Measurements from ENCODE around the gene ACACA.
"Not testable (repeated sequence)": the region's sequence is repeated elsewhere in the genome, so short reads cannot be mapped to it uniquely, and the experiment has no call there.

The ACACA gene

GRCh38 chr17:37160944-37161343 lies 245.7 kb downstream of the ACACA start:
- Mint-ChIP-seq H3K36me3 (ENCODE audit: low read depth) (peaks cover 24% of the 10 kb centered on the region), H3K27me3 (ENCODE audit: low read depth) (no peaks in the 10 kb centered on the region), H3K27ac (no peak overlapping the region), H3K4me1 (ENCODE audit: low read depth) (peaks cover 5% of the 10 kb centered on the region), H3K4me3 (no peak overlapping the region), H3K9me3 (no peaks in the 10 kb centered on the region)

DNA sequence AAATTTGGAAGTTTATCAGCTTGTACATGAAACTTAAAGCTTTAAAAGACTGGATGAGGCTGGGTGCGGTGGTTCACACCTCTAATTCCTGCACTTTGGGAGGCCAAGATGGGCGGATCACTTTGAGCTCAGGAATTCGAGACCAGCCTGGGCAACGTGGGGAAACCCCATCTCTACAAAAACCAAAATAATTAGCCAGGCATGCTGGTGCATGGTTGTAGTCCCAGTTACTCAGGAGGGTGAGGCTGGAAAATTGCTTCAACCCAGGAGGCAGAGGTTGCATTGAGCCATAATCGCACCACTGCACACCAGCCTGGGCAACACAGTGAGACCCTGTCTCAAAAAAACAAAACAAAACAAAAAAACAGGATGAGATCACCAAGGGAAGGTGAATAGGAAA lies 248.3 kb downstream of the ACACA start:
- H3K4me1 Mint-ChIP-seq (ENCODE audit: low read depth): peaks cover 5% of the 10 kb centered on the region
- H3K27me3 Mint-ChIP-seq (ENCODE audit: low read depth): no peaks in the 10 kb centered on the region
- H3K9me3 Mint-ChIP-seq: no peaks in the 10 kb centered on the region
- H3K27ac Mint-ChIP-seq: no peak overlapping the region
- peaks cover 26% of the 10 kb centered on the region for H3K36me3 Mint-ChIP-seq (ENCODE audit: low read depth)
- H3K4me3 Mint-ChIP-seq: no peak overlapping the region

GRCh38 chr17:37148156-37148555 lies 258.5 kb downstream of the ACACA start:
- Mint-ChIP-seq H3K9me3 (no peaks in the 10 kb centered on the region), H3K27ac (no peak overlapping the region), H3K4me3 (no peak overlapping the region), H3K4me1 (ENCODE audit: low read depth) (peaks cover 16% of the 10 kb centered on the region), H3K27me3 (ENCODE audit: low read depth) (no peaks in the 10 kb centered on the region), H3K36me3 (ENCODE audit: low read depth) (peaks cover 12% of the 10 kb centered on the region)

GRCh38 chr17:37147301-37147812 lies 259.3 kb downstream of the ACACA start:
- H3K27ac Mint-ChIP-seq: peak overlapping the region; percentile 29
- H3K27me3 Mint-ChIP-seq (ENCODE audit: low read depth): no peaks in the 10 kb centered on the region
- peak overlapping the region; percentile 16 for H3K4me3 Mint-ChIP-seq
- H3K9me3 Mint-ChIP-seq: no peaks in the 10 kb centered on the region
- peaks cover 14% of the 10 kb centered on the region for H3K36me3 Mint-ChIP-seq (ENCODE audit: low read depth)
- peaks cover 16% of the 10 kb centered on the region for H3K4me1 Mint-ChIP-seq (ENCODE audit: low read depth)

DNA sequence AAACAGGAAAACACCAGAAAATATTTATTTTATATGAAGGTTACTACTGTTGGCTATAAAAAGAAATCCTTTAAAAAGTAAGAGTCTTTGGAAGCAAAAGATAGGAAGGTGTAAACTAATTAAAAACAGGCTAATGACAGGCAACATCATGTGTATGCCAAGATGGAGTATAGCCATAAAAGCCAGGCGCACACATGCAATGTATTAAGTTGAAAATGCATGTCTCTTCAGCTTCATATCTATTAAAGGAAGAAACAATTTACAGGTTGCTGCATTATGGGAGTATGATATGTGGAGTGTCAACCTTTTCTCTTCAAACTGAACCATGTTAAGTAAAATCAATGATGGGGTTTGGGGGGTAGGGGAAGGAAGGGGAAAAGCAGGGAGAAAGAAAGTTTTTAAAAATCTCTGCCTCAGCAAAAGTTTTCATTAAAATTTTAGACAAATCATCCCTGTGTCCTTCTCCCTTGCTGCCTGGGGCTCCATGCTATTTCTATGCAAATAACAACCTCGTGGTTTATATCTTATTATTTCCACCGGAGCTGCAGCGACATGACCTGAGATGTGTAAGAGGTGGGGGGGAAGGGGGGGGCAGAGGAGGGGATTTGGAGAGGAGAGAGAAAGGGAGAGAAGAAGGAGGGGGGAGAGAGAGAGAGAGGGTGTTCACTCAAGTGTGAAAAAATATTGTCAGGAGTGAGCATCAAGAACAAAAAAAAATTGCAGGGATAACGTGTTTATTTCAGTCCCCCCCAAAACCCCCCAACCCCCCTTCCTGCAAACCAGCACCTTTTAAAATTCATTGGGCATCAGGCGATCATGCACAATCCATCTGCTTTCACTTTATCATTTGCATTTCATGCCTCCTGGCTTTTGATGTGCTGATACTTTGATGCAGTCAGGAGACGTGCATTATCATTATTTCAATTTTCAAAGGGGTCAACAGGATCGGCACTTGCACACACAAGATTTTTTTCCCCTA lies 260.3 kb downstream of the ACACA start:
- Mint-ChIP-seq H3K27ac (no peak overlapping the region), H3K27me3 (ENCODE audit: low read depth) (no peaks in the 10 kb centered on the region), H3K4me1 (ENCODE audit: low read depth) (peaks cover 16% of the 10 kb centered on the region), H3K9me3 (no peaks in the 10 kb centered on the region), H3K36me3 (ENCODE audit: low read depth) (peaks cover 19% of the 10 kb centered on the region), H3K4me3 (no peak overlapping the region)

DNA sequence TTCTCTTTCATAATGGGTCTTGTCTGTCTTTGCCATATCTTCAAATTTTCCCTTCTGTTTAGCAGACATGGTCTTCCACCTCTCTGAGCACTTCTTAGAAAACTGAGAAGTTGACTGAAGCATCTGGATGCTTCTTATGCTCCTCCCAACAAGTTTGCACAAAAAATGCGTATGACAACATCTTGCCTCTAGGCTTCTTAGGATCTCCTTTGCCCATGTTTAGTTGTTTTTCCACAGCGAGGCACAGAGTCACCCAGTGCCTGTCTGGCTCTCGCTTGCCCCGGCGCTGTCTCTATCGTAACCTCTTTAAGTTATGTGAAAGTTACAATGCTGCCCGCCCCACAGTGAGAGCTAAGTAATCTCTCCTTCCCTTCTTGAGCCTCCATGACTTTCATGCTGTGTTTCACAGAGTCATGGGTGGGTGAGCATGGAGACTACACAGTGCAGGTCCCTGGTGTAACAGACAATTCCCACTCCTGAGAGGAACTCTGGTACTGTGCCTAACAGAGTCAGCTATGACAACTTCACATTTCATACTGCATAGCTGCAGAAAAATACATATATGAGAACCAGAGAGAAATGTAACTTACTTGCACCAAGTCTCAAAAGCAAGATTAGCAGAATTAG lies 262.4 kb downstream of the ACACA start:
- Mint-ChIP-seq H3K4me3 (no peak overlapping the region), H3K4me1 (ENCODE audit: low read depth) (peaks cover 16% of the 10 kb centered on the region), H3K27ac (no peak overlapping the region), H3K9me3 (no peaks in the 10 kb centered on the region), H3K36me3 (ENCODE audit: low read depth) (peaks cover 19% of the 10 kb centered on the region), H3K27me3 (ENCODE audit: low read depth) (no peaks in the 10 kb centered on the region)

GRCh38 chr17:37143558-37143957 lies 263.1 kb downstream of the ACACA start:
- H3K4me3 Mint-ChIP-seq; H3K27me3 Mint-ChIP-seq (ENCODE audit: low read depth); H3K9me3 Mint-ChIP-seq; H3K27ac Mint-ChIP-seq: not testable (repeated sequence)
- Mint-ChIP-seq H3K36me3 (ENCODE audit: low read depth) (peaks cover 19% of the 10 kb centered on the region), H3K4me1 (ENCODE audit: low read depth) (peaks cover 16% of the 10 kb centered on the region)

DNA sequence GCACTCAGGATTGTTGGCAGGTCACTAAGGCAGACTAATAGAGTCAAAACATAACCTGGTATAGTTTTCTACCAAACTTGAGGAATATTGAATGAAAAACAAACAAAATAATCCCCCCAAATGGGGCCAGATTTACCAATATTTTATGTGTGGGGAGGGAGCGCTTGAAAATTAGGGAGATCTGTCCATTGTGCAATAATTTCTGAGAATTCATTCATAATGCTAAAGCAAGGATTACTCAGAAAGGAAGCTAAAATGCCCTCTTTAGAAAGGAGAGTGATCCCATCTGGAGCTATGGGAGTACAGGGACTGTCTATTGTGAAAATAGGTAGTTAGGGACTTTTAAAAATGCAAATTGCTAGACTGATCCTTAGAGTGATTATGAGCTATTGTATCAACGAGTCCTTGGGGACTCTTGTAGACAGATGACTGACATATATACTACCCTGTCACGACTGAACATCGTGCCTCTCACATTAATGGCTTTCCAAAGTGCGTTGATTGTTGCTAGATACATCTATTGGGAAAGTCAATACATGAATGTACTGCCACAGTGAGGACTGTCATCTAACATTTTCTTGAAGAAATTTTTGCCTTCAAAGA lies 264.2 kb downstream of the ACACA start:
- Mint-ChIP-seq H3K27ac (no peak overlapping the region), H3K4me3 (no peak overlapping the region), H3K4me1 (ENCODE audit: low read depth) (peaks cover 16% of the 10 kb centered on the region), H3K9me3 (no peaks in the 10 kb centered on the region), H3K36me3 (ENCODE audit: low read depth) (peaks cover 19% of the 10 kb centered on the region), H3K27me3 (ENCODE audit: low read depth) (no peaks in the 10 kb centered on the region)

DNA sequence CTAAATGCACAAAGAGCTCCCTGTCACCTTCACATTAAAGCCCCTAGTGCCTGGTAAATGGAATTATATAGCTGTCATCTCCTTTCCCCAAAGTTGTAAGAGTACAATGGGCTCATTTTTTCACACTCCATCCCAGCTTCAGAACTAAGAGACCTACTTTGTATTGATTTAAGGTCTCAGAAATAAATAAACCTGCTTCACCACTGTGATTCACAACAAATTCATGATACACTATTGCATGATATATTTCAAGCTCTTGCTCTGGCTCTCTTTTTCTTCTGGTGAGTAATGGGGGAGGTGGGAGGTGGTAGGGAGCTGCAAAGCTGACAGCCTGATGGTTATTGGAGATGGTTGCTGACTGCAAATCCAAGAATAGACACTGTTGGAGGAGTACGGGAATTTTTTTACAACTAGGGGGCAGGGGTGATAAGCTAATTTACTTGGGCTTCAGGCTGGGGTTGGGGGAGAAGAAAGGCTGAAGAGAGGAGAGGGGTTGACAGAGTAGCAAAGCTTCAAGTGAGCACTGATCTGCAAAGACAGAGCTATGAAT lies 268.0 kb downstream of the ACACA start:
- Mint-ChIP-seq H3K27ac (no peak overlapping the region), H3K36me3 (ENCODE audit: low read depth) (peaks cover 8% of the 10 kb centered on the region), H3K4me3 (no peak overlapping the region), H3K4me1 (ENCODE audit: low read depth) (no peaks in the 10 kb centered on the region), H3K9me3 (no peaks in the 10 kb centered on the region), H3K27me3 (ENCODE audit: low read depth) (no peaks in the 10 kb centered on the region)

- Mint-ChIP-seq H3K27me3 (ENCODE audit: low read depth) (no peaks in the 10 kb centered on the region), H3K4me1 (ENCODE audit: low read depth) (no peaks in the 10 kb centered on the region), H3K27ac (no peak overlapping the region), H3K9me3 (no peaks in the 10 kb centered on the region), H3K4me3 (no peak overlapping the region), H3K36me3 (ENCODE audit: low read depth) (peaks cover 9% of the 10 kb centered on the region)
These were observed 268.6 kb downstream of the ACACA start for GRCh38 chr17:37137906-37138514.

- Mint-ChIP-seq H3K4me1 (ENCODE audit: low read depth) (no peaks in the 10 kb centered on the region), H3K36me3 (ENCODE audit: low read depth) (peaks cover 4% of the 10 kb centered on the region), H3K27me3 (ENCODE audit: low read depth) (no peaks in the 10 kb centered on the region), H3K9me3 (no peaks in the 10 kb centered on the region), H3K27ac (no peak overlapping the region), H3K4me3 (no peak overlapping the region)
These were observed 269.5 kb downstream of the ACACA start for GRCh38 chr17:37137070-37137610.

DNA sequence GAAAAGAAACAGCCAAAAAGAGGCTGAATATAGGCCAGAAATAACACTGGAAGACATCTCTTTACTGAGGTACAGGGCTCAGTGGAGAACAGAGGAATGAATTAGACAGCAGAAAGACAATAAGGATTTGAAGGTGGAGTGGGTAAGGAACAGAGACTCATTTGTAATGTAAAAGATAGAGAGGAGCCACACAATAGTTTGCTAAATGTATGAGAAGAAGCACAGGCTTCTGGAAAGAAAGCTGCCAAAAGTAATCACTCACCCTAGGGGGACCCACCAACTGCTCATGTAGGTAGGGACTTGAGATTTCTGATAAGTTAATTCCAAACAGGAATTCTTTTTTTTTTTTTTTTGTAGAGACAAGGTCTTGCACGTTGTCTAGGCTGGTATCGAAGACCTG lies 271.1 kb downstream of the ACACA start:
- Mint-ChIP-seq H3K9me3 (no peaks in the 10 kb centered on the region), H3K4me3 (no peak overlapping the region), H3K27me3 (ENCODE audit: low read depth) (no peaks in the 10 kb centered on the region), H3K4me1 (ENCODE audit: low read depth) (no peaks in the 10 kb centered on the region), H3K27ac (no peak overlapping the region), H3K36me3 (ENCODE audit: low read depth) (peaks cover 2% of the 10 kb centered on the region)

GRCh38 chr17:37134050-37134449 lies 272.6 kb downstream of the ACACA start:
- H3K36me3 Mint-ChIP-seq (ENCODE audit: low read depth): peaks cover 3% of the 10 kb centered on the region
- no peaks in the 10 kb centered on the region for H3K9me3 Mint-ChIP-seq
- H3K4me3 Mint-ChIP-seq: no peak overlapping the region
- no peaks in the 10 kb centered on the region for H3K4me1 Mint-ChIP-seq (ENCODE audit: low read depth)
- no peaks in the 10 kb centered on the region for H3K27me3 Mint-ChIP-seq (ENCODE audit: low read depth)
- H3K27ac Mint-ChIP-seq: no peak overlapping the region

DNA sequence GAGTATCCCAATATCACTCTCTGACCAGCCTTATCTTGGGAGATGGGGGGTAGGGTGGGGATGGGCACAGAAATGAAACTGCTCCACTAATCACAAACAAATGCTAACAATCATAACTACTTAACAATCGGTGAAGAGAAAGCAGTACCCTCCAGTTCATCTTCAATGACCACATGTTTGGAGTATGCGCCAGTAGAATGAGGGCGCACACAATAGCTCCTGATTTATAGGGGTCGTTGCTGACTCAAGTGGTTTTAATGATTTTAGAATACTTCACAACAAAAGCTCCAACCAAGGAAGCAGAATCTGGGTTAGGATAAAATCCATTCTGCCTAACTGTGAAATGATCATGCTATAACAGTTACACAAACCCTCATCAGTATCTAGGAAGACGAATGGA lies 273.5 kb downstream of the ACACA start:
- Mint-ChIP-seq H3K4me3 (no peak overlapping the region), H3K27ac (no peak overlapping the region), H3K4me1 (ENCODE audit: low read depth) (no peaks in the 10 kb centered on the region), H3K9me3 (no peaks in the 10 kb centered on the region), H3K36me3 (ENCODE audit: low read depth) (peaks cover 3% of the 10 kb centered on the region), H3K27me3 (ENCODE audit: low read depth) (no peaks in the 10 kb centered on the region)

All from T-helper 1 cell treated with Interleukin-12 subunit alpha and Interleukin-12 subunit beta and Interleukin-4 antibody, amounts not matched to agents 30 μg/mL and 1 μg/mL, for 36 hours (primary cell).